Measurements from ENCODE around the gene CCDC174.

CCDC174 gene

DNA sequence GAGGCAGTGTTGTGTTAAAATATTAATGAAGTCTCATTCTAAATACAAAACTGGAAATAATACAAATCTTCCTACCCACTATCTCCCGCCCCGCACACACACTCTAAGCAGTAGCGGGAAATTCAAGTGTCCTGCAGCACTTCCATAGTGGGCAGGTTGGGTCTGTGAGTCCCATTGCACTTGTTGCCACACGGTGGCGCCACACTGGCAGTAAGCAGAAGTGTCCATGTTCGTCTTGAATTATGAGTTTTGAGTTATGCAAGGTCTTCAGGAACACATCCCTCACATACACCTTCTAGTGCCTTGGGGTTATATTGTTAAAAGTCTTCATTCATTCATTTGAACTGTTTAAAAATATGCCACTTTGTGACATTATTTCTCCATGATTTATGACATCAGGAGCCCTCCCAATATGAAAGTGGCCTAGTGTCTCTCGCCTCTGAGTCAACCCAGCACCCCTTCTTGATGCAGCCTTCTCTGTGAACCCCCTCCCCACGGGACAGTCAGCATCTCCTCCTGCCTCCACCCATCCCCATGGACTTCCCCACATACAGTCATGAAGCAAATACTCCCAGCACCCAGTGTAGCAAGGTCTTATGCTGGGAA, 17.6 kb upstream of the CCDC174 start:
- FAIRE-seq (peak; percentile 92), DNase-seq (ENCODE audit: insufficient read length, low spot score) (peak; percentile 41)
- no peak for TF ChIP-seq TAF1 (IDR thresholded peaks at IDR 0.05; ENCODE audit: low read depth, low read length)
- TF ChIP-seq POLR2AphosphoS5 (IDR thresholded peaks at IDR 0.05; ENCODE audit: low read depth, low read length), result no peak
- no peak for TF ChIP-seq PAX5 (IDR thresholded peaks at IDR 0.05; ENCODE audit: insufficient read depth, low read length, severe bottlenecking)
- no peak; the same call in 1 of the 2 replicates for TF ChIP-seq SPI1 (IDR thresholded peaks at IDR 0.05; ENCODE audit: low read depth, low read length)
- no peak for TF ChIP-seq POLR2A (IDR thresholded peaks at IDR 0.05; ENCODE audit: low read depth, low read length)
- no peak for TF ChIP-seq POU2F2 (IDR thresholded peaks at IDR 0.05; ENCODE audit: low read depth, low read length)

DNA sequence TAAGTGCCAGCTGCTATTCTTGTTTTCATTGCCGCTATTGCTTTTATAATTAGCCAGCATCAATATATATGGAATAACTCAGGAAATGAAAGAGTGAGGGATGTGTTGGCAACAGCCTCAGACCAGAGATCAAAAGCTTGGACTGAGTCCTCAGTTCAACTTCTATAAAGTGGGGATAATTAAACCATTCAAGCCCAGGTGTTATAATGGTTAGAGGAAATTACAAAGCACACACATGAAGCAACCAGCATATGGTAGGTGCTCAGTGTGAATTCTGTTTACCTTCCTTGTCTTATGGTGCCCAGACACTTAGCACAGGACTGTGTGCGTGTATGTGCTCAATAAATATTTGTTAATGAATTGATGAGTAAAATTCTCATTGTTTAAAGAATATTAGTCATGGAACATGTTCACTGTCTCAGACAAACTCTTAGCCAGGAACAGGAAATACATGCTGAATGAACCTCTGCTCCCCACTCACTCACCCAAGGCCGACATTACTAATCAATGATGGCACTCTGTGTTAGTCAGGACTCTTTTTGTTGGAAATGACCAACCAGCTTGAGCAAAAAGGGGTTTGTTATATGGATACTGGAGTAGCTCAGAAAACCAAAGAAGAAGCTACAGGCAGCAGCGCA, 16.7 kb upstream of the CCDC174 start:
- no peak for TF ChIP-seq POLR2A (IDR thresholded peaks at IDR 0.05; ENCODE audit: low read depth, low read length)
- no peak for TF ChIP-seq POLR2AphosphoS5 (IDR thresholded peaks at IDR 0.05; ENCODE audit: low read depth, low read length)
- TF ChIP-seq TAF1 (IDR thresholded peaks at IDR 0.05; ENCODE audit: low read depth, low read length), result no peak
- no peak for DNase-seq (ENCODE audit: insufficient read length, low spot score)
- no peak for FAIRE-seq

DNA sequence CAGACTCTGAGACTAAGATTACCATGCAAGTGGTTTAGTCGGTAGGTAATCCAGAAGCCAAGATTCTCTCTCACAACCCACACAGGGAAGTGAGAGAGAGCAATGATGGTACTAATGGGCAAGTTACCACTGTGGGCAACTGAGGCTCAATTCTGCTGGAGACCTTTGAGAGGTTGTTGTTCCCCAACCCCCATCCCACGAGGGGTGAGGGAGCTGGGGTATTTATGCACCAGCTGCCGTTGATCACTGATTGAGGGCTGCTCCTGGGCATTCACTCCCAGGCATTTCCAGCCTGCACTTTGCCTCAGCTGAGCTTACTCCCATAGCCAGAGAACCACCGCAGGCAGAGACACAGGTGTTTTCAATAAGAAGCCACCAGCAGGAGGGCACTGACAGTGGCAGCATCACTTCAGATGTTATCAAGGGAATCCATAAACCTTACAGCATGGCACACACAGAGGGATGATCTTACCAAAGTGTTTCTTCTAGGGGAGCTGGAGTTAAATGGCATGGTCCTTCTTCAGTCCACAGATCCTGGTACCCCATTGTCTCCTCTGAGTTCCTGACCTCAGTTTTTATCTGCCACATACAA, 15.0 kb upstream of the CCDC174 start:
- no peak for TF ChIP-seq POLR2A (IDR thresholded peaks at IDR 0.05; ENCODE audit: low read depth, low read length)
- TF ChIP-seq SPI1 (IDR thresholded peaks at IDR 0.05; ENCODE audit: low read depth, low read length), result no peak
- TF ChIP-seq PAX5 (IDR thresholded peaks at IDR 0.05; ENCODE audit: insufficient read depth, low read length, severe bottlenecking), result no peak
- no peak for TF ChIP-seq POLR2AphosphoS5 (IDR thresholded peaks at IDR 0.05; ENCODE audit: low read depth, low read length)
- TF ChIP-seq POU2F2 (IDR thresholded peaks at IDR 0.05; ENCODE audit: low read depth, low read length), result no peak
- TF ChIP-seq TAF1 (IDR thresholded peaks at IDR 0.05; ENCODE audit: low read depth, low read length), result no peak
- DNase-seq (ENCODE audit: insufficient read length, low spot score), result no peak
- FAIRE-seq, result no peak

DNA sequence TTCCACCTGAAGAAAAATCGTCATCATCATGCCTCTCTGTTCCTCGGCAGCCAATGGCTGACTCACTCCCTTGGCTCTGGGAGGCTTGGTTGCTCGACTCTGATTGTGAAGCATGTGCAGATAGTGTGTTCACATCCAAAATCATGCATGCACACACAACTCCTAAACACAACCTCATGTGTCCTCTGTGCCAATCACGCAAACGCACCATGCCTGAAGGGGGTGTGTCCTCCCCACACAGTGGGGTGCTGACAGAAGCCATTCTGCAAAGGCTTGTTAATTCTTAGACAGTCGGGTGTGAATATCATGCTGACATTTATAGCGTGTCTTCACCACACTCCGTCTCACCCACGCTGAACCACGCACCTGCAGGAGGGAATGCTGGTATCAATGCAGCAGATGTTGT, 11.4 kb upstream of the CCDC174 start:
- FAIRE-seq (no peak), DNase-seq (ENCODE audit: insufficient read length, low spot score) (no peak)
- TF ChIP-seq TAF1 (IDR thresholded peaks at IDR 0.05; ENCODE audit: low read depth, low read length) (no peak), PAX5 (IDR thresholded peaks at IDR 0.05; ENCODE audit: insufficient read depth, low read length, severe bottlenecking) (no peak), SPI1 (IDR thresholded peaks at IDR 0.05; ENCODE audit: low read depth, low read length) (no peak), POLR2AphosphoS5 (IDR thresholded peaks at IDR 0.05; ENCODE audit: low read depth, low read length) (no peak), POLR2A (IDR thresholded peaks at IDR 0.05; ENCODE audit: low read depth, low read length) (no peak), POU2F2 (IDR thresholded peaks at IDR 0.05; ENCODE audit: low read depth, low read length) (no peak)

DNA sequence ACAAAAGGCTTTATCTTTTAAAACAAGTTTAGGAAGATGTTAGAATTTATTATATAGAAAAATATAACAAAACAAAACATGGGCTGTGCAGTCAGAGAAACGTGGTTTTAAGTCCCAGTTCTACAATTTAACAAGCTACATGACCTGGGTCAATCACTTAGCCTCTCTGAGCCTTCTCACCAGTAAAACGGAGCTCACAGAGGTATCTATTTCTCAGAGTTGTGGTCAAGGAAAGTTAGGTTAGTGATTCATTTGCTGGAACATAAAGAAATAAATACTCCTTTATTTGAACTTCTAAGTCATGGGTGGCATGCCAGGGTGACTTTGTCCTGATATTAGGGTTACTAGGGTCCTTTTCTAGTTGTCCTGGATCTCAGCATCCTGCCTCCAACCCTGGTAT, 10.8 kb upstream of the CCDC174 start:
- TF ChIP-seq POLR2A (IDR thresholded peaks at IDR 0.05; ENCODE audit: low read depth, low read length) (no peak), PAX5 (IDR thresholded peaks at IDR 0.05; ENCODE audit: insufficient read depth, low read length, severe bottlenecking) (no peak), POLR2AphosphoS5 (IDR thresholded peaks at IDR 0.05; ENCODE audit: low read depth, low read length) (no peak), POU2F2 (IDR thresholded peaks at IDR 0.05; ENCODE audit: low read depth, low read length) (no peak), SPI1 (IDR thresholded peaks at IDR 0.05; ENCODE audit: low read depth, low read length) (no peak), TAF1 (IDR thresholded peaks at IDR 0.05; ENCODE audit: low read depth, low read length) (no peak)
- DNase-seq (ENCODE audit: insufficient read length, low spot score) (no peak), FAIRE-seq (no peak)

DNA sequence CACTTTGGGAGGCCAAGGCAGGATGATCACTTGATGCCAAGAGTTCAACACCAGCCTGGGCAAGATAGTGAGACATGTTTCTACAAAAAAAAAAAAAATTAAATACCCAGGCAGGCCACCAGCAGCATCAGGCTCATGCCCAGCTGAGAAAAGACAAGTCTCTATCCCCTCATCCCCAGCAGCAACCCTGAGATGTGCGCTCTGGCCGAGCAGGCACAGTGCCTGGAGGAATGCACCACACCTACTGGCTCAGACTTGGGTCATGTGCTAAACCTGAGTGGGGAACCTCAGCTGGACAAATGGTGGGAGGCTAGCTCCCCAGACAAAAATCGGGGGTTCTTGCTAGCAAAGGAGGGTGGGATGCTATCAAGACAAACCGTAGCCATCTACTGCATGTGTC, 10.2 kb upstream of the CCDC174 start:
- DNase-seq (ENCODE audit: insufficient read length, low spot score), result no peak
- FAIRE-seq, result no peak
- no peak for TF ChIP-seq PAX5 (IDR thresholded peaks at IDR 0.05; ENCODE audit: insufficient read depth, low read length, severe bottlenecking)
- no peak for TF ChIP-seq POLR2AphosphoS5 (IDR thresholded peaks at IDR 0.05; ENCODE audit: low read depth, low read length)
- no peak for TF ChIP-seq POU2F2 (IDR thresholded peaks at IDR 0.05; ENCODE audit: low read depth, low read length)
- TF ChIP-seq TAF1 (IDR thresholded peaks at IDR 0.05; ENCODE audit: low read depth, low read length), result no peak
- TF ChIP-seq POLR2A (IDR thresholded peaks at IDR 0.05; ENCODE audit: low read depth, low read length), result no peak
- no peak for TF ChIP-seq SPI1 (IDR thresholded peaks at IDR 0.05; ENCODE audit: low read depth, low read length)

DNA sequence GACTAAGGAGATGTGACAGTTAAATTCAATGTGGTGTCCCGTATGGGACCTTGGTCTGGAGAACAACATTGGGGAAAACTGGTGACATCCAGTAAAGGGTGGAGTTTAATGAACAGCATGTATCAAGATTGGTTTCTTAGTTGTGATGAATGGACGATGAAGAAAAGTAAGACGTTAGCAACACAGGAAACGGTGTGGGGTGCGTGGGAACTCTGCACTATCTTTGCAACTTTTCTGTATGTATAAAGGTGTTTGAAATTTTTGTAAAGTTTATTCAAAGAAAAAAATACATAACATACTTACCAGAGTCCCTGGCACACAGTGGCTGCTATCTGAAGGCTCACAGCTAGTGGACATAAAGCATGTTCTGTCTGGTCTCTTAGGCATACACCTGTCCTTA, 6.1 kb upstream of the CCDC174 start:
- TF ChIP-seq TAF1 (IDR thresholded peaks at IDR 0.05; ENCODE audit: low read depth, low read length), result no peak
- TF ChIP-seq POU2F2 (IDR thresholded peaks at IDR 0.05; ENCODE audit: low read depth, low read length), result no peak
- TF ChIP-seq POLR2AphosphoS5 (IDR thresholded peaks at IDR 0.05; ENCODE audit: low read depth, low read length), result no peak
- TF ChIP-seq PAX5 (IDR thresholded peaks at IDR 0.05; ENCODE audit: insufficient read depth, low read length, severe bottlenecking), result no peak
- TF ChIP-seq POLR2A (IDR thresholded peaks at IDR 0.05; ENCODE audit: low read depth, low read length), result no peak
- TF ChIP-seq SPI1 (IDR thresholded peaks at IDR 0.05; ENCODE audit: low read depth, low read length), result no peak
- FAIRE-seq, result no peak
- DNase-seq (ENCODE audit: insufficient read length, low spot score), result no peak

DNA sequence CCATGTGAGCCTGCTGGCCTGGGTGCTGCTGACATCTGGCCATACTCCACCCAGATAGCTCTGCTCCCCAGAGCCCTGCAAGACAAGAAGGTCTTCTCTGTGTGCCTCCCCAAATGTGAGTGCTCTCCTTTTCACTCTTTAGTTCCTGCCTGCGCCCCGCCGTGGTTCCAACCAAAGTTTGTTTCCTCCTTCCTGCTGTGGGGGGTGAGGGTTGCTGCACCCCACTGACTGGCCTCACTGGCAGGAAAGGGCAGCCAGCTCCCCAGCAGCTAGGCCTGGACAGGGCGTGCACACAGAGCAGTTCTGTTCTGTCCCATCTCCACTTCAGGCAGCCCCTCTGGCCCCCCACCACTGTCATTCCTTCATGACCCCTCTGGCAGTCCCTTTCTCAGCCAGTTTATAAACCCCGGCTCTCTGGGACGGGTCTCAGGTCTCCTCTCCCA, 5.4 kb upstream of the CCDC174 start:
- DNase-seq (ENCODE audit: insufficient read length, low spot score) (no peak), FAIRE-seq (no peak)
- TF ChIP-seq POLR2AphosphoS5 (IDR thresholded peaks at IDR 0.05; ENCODE audit: low read depth, low read length) (no peak), PAX5 (IDR thresholded peaks at IDR 0.05; ENCODE audit: insufficient read depth, low read length, severe bottlenecking) (no peak), POLR2A (IDR thresholded peaks at IDR 0.05; ENCODE audit: low read depth, low read length) (no peak), SPI1 (IDR thresholded peaks at IDR 0.05; ENCODE audit: low read depth, low read length) (no peak), POU2F2 (IDR thresholded peaks at IDR 0.05; ENCODE audit: low read depth, low read length) (no peak), TAF1 (IDR thresholded peaks at IDR 0.05; ENCODE audit: low read depth, low read length) (no peak)

DNA sequence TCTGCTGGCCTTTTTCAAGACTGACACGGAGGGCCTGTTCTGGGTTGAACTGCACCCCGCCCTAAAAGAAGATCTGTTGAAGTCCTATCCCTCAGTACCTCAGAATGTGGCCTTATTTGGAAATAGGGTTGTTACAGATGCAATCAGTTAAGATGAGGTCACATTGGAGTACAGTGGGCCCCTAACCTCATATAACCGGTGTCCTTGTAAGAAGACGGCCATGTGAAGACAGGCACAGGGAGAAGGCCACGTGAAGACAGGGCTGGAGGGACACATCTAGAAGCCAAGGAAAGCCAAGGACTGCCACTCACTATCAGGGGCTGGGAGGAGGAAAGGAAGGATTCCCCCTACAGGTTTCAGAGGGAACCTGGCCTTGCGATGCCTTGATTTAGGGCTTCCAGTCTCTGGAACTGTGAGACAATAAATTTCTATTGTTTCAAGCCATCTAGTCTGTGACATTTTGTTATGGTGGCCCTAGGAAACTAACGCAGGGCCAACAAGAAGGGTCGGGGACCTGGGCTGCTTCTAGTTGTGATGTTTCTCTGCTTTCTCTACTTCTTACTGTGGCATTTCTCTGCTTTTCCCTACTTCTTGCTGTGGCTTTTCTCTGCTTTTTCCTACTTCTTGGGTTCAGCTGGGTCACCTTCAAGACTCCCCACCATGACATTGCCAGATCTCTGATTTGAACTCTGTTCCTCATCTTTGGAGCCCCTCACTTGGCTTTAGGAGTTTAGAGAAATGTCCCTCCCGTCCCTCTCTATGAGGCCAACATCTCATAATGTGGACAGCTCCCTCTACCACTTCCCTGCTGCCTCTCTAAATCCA, 4.8 kb upstream of the CCDC174 start:
- FAIRE-seq (no peak), DNase-seq (ENCODE audit: insufficient read length, low spot score) (no peak)
- TF ChIP-seq POLR2A (IDR thresholded peaks at IDR 0.05; ENCODE audit: low read depth, low read length) (no peak), POU2F2 (IDR thresholded peaks at IDR 0.05; ENCODE audit: low read depth, low read length) (no peak), SPI1 (IDR thresholded peaks at IDR 0.05; ENCODE audit: low read depth, low read length) (no peak), TAF1 (IDR thresholded peaks at IDR 0.05; ENCODE audit: low read depth, low read length) (no peak), PAX5 (IDR thresholded peaks at IDR 0.05; ENCODE audit: insufficient read depth, low read length, severe bottlenecking) (no peak), POLR2AphosphoS5 (IDR thresholded peaks at IDR 0.05; ENCODE audit: low read depth, low read length) (no peak)

Measured in GM12891 (cell line).